Measurements from ENCODE around the gene TNIK.

TNIK gene

DNA sequence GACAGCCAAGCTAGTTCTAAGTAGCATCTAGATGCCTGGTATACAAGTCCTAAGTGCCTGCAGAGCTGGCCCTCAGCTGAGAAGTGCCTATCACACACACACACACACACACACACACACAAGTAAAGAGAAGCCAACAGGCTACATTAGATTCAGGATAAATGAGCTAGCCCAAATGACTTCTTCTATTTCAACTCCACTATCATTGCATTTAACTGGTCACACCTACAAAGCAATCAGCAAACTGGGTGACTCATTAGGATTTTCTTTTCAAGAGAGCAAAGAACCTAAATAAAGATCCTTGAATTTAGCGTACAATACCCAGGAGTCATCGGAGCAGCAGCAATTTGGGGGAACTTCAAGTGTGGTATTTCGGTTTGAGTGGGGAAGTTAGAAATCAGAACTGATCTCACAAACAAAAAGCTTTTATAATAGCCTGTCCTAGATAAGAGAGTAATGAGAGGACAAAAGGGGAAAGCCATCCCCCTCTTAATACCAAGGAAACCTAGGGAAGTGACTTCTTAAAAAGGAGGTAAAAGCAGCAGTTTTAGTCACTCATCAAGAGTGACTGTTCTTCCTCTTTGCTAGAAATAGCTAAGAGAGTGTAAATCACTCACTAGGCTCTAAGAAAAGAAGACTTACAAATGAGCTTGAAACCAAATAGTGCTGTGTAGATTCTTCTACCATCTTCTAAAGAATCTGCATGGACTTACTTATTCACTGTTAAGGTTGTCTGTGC lies 112.7 kb downstream of the TNIK start:
- peak; percentile 27 for DNase-seq (ENCODE audit: low spot score)
- TF ChIP-seq, protein P1, sequence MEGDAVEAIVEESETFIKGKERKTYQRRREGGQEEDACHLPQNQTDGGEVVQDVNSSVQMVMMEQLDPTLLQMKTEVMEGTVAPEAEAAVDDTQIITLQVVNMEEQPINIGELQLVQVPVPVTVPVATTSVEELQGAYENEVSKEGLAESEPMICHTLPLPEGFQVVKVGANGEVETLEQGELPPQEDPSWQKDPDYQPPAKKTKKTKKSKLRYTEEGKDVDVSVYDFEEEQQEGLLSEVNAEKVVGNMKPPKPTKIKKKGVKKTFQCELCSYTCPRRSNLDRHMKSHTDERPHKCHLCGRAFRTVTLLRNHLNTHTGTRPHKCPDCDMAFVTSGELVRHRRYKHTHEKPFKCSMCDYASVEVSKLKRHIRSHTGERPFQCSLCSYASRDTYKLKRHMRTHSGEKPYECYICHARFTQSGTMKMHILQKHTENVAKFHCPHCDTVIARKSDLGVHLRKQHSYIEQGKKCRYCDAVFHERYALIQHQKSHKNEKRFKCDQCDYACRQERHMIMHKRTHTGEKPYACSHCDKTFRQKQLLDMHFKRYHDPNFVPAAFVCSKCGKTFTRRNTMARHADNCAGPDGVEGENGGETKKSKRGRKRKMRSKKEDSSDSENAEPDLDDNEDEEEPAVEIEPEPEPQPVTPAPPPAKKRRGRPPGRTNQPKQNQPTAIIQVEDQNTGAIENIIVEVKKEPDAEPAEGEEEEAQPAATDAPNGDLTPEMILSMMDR (IDR thresholded peaks at IDR 0.05; ENCODE audit: borderline replicate concordance, control extremely low read depth, extremely low read depth, insufficient read depth, missing control alignments): no peak
- in situ Hi-C loops (cut with MboI; ENCODE audit: low sequenced_read_pairs, unreplicated experiment): no loop called here

DNA sequence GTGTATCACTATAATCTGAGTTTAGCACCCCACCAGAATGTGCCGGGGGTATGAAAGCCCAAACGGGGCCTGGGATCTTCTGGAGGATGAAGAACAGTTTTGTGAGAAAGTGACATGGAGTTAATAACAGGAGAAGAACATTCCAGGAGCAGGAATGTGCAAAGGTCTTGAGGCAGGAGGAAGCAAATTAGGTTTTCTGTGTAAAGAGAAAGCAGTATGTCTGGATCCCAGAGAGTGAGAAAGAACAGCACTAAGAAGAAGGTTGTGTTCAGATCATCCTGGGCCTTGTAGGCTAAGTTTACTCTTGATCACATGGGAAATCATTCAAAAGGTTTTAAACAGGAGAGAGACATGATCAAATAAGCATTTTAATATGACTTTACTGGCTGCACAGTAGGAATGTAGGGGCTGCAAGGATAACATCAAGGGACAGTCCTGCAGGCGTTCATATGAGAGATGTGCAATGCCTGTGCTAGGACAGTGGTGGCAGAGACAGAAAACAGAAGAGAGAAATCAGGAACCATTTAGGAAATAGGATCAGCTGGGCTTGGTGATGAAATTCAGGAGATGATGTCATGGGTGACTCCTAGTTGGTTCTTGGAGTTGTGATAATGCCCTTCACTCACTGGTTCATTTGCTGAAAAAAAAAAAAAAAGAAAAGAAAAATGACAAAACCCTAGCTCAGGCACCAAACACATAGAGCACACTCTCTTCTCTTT lies 113.5 kb downstream of the TNIK start:
- TF ChIP-seq, protein P1 (IDR thresholded peaks at IDR 0.05; ENCODE audit: borderline replicate concordance, control extremely low read depth, extremely low read depth, insufficient read depth, missing control alignments): no peak
- in situ Hi-C loops (cut with MboI; ENCODE audit: low sequenced_read_pairs, unreplicated experiment): no loop called here
- DNase-seq (ENCODE audit: low spot score): no peak

DNA sequence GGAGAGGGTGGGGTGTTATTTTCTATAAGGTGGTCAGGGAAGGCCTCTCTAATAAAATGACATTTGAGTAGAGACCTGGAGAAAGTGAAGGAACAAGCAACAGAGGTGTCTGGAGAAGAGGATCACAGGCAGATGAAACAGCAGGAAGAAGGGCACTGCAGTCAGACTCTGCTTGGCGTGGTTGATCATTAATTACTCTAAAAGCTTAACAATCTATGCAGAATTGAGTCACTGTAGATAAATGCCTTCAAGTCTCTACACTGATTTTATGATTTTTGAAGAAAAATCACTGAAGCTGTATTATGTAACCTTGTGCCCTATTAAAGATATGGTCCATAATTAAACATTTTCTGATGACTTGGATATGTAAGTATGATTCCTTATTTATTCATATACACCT lies 114.2 kb downstream of the TNIK start:
- in situ Hi-C loops (cut with MboI; ENCODE audit: low sequenced_read_pairs, unreplicated experiment): no loop called here
- no peak for DNase-seq (ENCODE audit: low spot score)

DNA sequence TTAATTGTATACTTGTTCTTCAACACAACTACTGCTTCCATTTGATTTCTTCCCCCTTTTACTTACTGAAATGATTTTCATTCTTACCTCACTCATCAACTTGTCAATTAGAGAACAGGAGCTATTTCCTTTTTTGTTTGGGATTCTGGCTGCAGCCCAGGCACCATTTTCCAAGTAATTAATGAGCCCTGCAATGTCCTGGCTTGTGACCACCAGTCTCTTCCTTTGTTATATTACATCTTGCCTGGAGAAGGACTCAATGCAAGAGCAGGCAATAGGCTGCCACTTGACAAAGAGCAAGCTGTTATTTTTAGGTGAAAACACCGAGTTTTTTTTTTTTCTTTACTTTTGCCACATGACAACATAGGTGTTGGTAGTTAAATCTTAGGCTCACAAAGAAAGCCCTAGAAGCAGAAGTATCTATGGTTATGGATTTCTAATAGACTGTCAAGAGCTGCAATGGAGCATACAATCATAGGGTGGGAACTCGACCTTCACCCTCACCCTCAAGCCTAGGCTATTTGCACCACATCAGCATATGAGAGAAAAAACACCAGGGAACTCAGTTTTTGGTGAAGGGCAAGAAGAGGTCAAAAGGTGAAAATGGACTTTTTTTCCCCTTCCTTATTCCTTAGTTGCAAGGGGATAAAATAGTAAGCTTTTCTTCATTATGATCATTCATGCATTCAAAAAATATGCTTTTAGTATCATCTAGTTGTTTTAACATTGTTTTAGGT lies 114.9 kb downstream of the TNIK start:
- no peak for DNase-seq (ENCODE audit: low spot score)
- TF ChIP-seq, protein P1 (IDR thresholded peaks at IDR 0.05; ENCODE audit: borderline replicate concordance, control extremely low read depth, extremely low read depth, insufficient read depth, missing control alignments): no peak
- in situ Hi-C loops (cut with MboI; ENCODE audit: low sequenced_read_pairs, unreplicated experiment): no loop called here

More for the DNA sequence above, 114.2 kb downstream of the TNIK start:
- TF ChIP-seq, protein P1 (IDR thresholded peaks at IDR 0.05; ENCODE audit: borderline replicate concordance, control extremely low read depth, extremely low read depth, insufficient read depth, missing control alignments): no peak

DNA sequence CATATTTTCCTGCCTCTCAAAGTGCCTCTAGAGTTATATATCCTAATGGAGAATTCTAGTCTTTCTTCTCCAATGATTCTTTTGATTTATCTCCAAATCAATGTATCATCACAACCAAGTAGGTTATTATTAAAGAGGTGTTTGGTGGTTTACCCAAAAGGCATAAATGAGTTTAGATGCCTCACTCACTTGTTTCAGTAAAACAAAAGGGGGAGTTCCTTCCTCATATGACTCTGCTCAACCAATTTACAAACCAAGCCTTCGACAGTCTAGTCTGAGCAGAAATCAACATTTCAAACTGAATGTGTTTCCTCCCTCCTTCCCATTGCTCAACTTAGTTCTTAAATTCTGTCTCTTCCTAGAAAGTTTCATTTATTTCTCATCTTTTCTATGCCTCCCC lies 116.5 kb downstream of the TNIK start:
- no peak for DNase-seq (ENCODE audit: low spot score)
- in situ Hi-C loops (cut with MboI; ENCODE audit: low sequenced_read_pairs, unreplicated experiment): no loop called here
- TF ChIP-seq, protein P1 (IDR thresholded peaks at IDR 0.05; ENCODE audit: borderline replicate concordance, control extremely low read depth, extremely low read depth, insufficient read depth, missing control alignments): no peak

DNA sequence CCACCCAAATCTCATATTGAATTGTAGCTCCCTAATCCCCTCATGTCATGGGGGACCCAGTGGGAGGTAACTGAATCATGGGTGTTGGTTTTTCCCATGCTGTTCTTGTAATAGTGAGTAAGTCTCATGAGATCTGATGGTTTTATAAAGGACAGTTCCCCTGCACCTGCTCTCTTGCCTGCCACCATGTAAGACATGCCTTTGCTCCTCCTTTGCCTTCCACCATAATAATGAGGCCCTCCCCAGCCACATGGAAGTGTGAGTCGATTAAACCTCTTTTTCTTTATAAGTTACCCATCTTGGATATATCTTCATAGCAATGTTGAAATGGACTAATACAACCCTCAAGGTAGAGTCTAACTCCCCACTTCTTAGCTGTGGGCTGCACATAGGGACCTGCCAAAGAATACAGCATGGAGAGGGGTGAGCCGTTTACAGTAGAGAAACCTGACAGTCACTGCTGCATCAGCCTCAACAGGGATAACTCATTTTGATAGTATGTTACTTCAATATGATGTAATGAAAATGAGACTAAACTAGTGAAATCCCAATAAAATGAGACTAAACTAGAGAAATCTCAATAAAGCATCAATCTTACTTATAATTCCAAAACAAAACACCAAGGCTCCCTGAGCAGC lies 117.3 kb downstream of the TNIK start:
- in situ Hi-C loops (cut with MboI; ENCODE audit: low sequenced_read_pairs, unreplicated experiment): no loop called here
- no peak for DNase-seq (ENCODE audit: low spot score)
- TF ChIP-seq, protein P1 (IDR thresholded peaks at IDR 0.05; ENCODE audit: borderline replicate concordance, control extremely low read depth, extremely low read depth, insufficient read depth, missing control alignments): no peak

All from GM13976 (cell line).